Mesodermal cell (in vitro differentiated cells): ENCODE data around the gene TMTC4.

Experiments
- H3K27ac ChIP-seq: 2 replicates; pipeline ENCODE4 v1.7.0; 2013; ENCODE audit warnings: mild to moderate bottlenecking, low read depth, low read length, moderate library complexity; ENCODE audit not compliant: severe bottlenecking
- H3K36me3 ChIP-seq: 2 replicates; pipeline ENCODE4 v1.7.1; 2013; ENCODE audit warnings: mild to moderate bottlenecking, low read length, moderate library complexity; ENCODE audit not compliant: control insufficient read depth, insufficient read depth
- H3K4me1 ChIP-seq: one replicate; pipeline ENCODE4 v1.7.1; 2013; ENCODE audit warnings: mild to moderate bottlenecking, low read length; ENCODE audit not compliant: insufficient read depth, control insufficient read depth, poor library complexity, severe bottlenecking
- H3K4me3 ChIP-seq: 2 replicates; pipeline ENCODE4 v1.7.0; 2013; ENCODE audit warnings: low read length, control low read depth, mild to moderate bottlenecking; ENCODE audit not compliant: insufficient read depth, poor library complexity, severe bottlenecking; ENCODE audit errors: extremely low read depth
- H3K9me3 ChIP-seq: 2 replicates; pipeline ENCODE4 v1.7.1; 2013; ENCODE audit warnings: mild to moderate bottlenecking, low read length, moderate library complexity; ENCODE audit not compliant: control insufficient read depth
- WGBS, 2 experiments: methylation state at CpG; one replicate each; pipeline ENCODE4 v1.1.5; 2013; ENCODE audit warnings: missing lambda C conversion rate in 2 of 2; ENCODE audit not compliant: insufficient coverage in 2 of 2; 5-methylcytosine and 5-hydroxymethylcytosine counted together

The TMTC4 gene

DNA sequence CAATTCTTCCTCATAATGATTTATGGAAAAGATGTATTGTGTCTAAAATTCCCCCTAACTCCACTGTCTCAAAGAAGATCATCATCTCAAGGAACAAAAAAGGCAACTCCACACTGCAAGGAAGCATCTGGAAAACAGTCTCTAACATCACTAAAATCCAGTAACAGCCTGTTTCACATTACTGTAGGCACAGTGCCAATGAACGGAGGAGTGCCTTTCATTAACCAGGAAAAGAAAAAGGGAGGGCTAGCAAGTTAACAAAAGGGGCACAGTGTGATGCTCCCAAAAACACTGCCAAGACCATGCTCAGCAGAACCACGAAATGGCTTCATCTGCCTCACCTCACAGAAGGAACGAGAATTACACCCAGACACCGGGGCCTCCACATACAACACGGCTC, 8.5 kb downstream of the TMTC4 start:
- WGBS, 2 experiments, result 96 to 100% methylated on average over 2 to 4 of the region's 5 CpGs
- Histone ChIP-seq H3K9me3 (no peaks in the 10 kb centered on the region), H3K4me1 (peaks cover 9% of the 10 kb centered on the region), H3K27ac (no peak overlapping the region), H3K4me3 (no peak overlapping the region), H3K36me3 (peaks cover 82% of the 10 kb centered on the region)

DNA sequence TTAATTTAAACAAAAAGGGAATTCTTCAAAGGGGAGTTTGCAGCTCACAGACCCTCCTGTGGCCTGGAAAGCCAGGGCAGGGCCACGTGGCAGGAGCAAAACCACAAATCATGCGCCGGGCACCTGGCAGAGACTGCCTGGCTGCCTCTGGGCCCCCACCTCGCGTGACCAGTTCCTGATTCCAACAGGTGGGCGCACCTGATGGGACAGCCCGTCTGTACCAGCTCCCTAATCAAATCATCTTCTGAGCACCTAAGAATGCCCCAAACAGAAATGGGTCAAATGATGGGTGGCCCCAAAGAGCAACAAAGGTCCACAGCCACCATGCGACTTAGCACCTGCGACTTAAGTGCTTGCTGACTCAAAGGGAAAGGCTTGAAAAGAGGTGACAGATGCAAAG, 9.2 kb downstream of the TMTC4 start:
- Histone ChIP-seq H3K36me3 (peaks cover 88% of the 10 kb centered on the region), H3K9me3 (no peaks in the 10 kb centered on the region), H3K27ac (no peak overlapping the region), H3K4me3 (no peak overlapping the region), H3K4me1 (peaks cover 9% of the 10 kb centered on the region)
- WGBS, 2 experiments, result 98% methylated on average over 8 to 9 of the region's 9 CpGs

DNA sequence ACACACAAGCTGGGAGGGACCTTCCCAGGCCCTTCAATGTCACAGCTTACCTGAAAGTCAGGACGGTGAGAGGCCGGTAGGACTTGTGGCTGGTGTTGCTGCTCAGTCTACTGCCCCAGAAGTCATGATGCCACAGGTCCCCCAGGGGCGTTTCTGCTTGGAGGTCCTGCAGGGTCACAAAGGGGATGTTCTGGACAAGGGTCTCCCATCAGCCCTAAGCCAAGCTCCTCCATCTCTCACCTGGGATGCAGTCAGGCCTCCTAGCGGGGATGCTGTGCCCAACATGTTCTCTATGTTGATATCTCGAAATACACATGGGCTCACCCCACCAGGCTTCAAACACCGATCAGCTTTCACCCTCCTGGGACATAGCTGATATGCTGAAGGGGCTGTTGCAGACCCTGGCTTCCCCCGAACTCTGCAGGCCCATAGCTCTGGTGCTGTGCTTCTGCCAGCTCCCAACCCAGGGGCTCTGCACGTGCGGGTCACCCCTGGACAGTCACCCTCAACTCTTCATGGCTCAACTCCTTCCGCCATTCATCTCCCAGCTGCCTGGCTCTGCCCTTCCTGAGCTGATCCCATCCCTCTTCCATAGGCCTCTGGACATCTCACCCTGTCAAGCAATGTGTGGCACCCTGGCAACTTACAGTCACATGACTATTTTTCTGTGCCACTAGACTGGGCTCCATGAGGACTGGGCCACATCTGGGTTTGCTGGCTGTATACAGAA, 10.3 kb downstream of the TMTC4 start:
- peaks cover 9% of the 10 kb centered on the region for H3K4me1 ChIP-seq
- no peak overlapping the region for H3K4me3 ChIP-seq
- WGBS, 2 experiments, result 93 to 96% methylated on average over 6 to 10 of the region's 10 CpGs
- no peaks in the 10 kb centered on the region for H3K9me3 ChIP-seq
- H3K36me3 ChIP-seq, result peaks cover 81% of the 10 kb centered on the region
- no peak overlapping the region for H3K27ac ChIP-seq

DNA sequence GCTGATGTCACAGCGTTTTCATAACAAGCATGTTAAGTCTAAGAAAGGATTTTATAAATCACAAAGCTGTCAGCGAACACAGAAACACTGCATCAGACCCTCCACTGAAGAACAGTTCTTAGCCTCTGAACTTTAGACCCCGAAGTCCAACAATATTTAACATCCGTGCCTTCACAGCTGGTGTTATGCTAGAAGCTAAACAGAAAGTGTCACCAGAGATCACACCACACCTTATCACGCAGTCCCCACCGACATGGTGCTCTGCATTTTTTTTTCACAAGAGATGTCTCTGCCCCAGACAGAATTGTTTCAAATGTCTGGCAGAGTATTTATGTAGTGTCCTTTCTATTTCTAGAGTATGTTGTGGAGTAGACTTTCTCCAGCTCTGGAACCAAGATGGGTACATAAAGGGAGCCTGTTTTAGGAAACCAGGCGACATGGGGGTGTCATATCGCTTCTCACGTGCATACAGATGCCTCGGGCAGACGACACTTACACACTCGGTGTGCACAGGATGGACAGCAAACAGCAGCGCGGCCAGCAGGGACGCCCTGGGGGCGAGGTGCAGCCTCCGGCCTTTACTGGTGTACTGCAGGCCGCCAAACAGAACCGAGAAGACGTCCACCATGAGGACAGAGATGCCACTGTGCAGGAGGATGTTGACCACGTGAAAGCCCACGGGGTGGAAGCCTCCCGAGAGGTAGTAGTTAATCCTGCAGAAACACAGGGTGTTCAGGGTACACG, 12.0 kb downstream of the TMTC4 start:
- Histone ChIP-seq H3K27ac (no peak overlapping the region), H3K9me3 (no peaks in the 10 kb centered on the region), H3K4me1 (no peaks in the 10 kb centered on the region), H3K4me3 (no peak overlapping the region), H3K36me3 (peaks cover 78% of the 10 kb centered on the region)
- WGBS, 2 experiments, result 90 to 93% methylated on average over 24 of the region's 24 CpGs

DNA sequence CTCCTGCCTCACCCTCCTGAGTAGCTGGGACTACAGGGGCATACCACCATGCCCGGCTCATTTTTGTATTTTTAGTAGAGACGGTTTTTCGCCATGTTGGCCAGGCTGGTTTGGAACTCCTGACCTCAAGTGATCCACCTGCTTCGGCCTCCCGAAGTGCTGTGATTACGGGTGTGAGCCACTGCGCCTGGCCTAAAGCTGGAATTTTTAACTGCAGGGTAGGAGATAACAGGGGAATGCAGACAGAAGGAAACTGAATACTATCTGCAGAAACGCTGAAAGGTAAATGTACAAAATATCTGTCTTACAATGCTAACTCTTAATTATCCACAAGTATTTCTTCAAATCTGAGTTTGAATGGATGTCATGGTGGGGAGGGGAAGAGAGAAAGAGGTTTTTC, 13.8 kb downstream of the TMTC4 start:
- no peaks in the 10 kb centered on the region for H3K4me1 ChIP-seq
- H3K36me3 ChIP-seq, result peaks cover 70% of the 10 kb centered on the region
- H3K4me3 ChIP-seq, result no peak overlapping the region
- 86 to 88% methylated on average over 7 to 8 of the region's 8 CpGs for WGBS, 2 experiments
- no peak overlapping the region for H3K27ac ChIP-seq
- no peaks in the 10 kb centered on the region for H3K9me3 ChIP-seq

DNA sequence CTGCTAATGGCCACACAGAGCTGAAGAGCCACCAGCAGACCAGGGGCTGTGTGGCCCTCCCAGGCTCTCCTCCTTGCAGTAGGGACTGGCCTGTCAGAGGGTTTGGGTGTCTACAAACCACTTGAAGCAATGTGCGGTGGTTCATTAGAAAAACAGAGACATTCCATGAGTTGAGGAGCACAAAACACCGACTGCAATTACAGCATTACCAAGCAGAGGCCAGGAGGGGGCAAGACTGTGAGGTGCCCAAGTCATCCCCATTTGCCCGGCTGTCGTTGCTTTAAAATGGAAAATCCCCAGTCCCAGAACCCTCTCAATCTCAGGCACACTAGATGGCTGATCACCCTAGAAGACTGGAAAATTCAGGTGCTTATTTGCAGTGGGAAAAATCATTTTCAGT, 15.0 kb downstream of the TMTC4 start:
- Histone ChIP-seq H3K9me3 (no peaks in the 10 kb centered on the region), H3K27ac (no peak overlapping the region), H3K4me3 (no peak overlapping the region), H3K36me3 (peaks cover 68% of the 10 kb centered on the region), H3K4me1 (no peaks in the 10 kb centered on the region)
- WGBS, 2 experiments, result 71 to 88% methylated on average over 2 to 4 of the region's 4 CpGs

DNA sequence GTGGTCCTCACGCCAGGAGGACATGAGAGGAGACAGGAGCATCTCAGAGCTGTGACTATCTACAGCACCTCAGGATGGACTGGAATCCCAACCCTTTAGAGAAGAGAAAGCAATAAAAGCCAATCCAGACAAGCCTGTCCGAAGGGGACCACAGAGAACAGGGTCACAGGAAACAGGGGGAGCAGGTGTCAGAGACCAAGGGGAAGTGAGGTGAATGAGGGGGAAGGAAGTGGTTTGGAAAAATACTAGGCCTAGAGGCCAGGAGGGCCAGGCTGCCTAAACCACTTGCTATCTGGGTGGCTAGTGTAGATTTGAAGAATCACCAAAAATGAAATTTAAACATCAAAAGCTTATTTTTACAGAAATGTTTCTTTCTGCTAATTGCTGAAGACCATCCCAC, 16.2 kb downstream of the TMTC4 start:
- H3K36me3 ChIP-seq, result peaks cover 63% of the 10 kb centered on the region
- 69 to 79% methylated on average over 2 of the region's 2 CpGs for WGBS, 2 experiments

DNA sequence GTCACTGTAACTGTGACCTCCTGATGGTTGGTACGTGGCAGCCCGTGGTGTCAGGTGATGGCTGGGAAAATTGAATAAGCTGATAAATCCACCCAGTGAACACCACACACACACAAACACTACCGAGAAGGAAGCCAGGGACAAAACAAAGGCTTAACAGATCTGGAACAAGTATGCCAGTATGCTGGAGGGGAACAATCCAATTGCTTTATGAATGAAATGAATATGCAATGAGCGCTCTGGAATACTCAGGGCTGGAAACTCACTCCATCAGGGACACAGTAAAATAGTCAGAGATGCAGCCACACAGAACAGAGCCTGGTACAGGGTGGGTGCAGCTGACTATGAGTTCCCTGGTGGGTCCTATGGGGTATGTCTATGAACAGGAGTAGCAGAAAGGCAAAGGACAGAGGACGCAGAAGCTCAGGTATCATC, 16.7 kb downstream of the TMTC4 start:
- H3K27ac ChIP-seq, result no peak overlapping the region
- H3K36me3 ChIP-seq, result peaks cover 63% of the 10 kb centered on the region
- no peaks in the 10 kb centered on the region for H3K9me3 ChIP-seq
- no peak overlapping the region for H3K4me3 ChIP-seq
- H3K4me1 ChIP-seq, result no peaks in the 10 kb centered on the region
- WGBS, 2 experiments, result 94 to 100% methylated on average over 1 to 2 of the region's 5 CpGs

More for the DNA sequence above, 16.2 kb downstream of the TMTC4 start:
- Histone ChIP-seq H3K27ac (no peak overlapping the region), H3K4me3 (no peak overlapping the region), H3K4me1 (no peaks in the 10 kb centered on the region), H3K9me3 (no peaks in the 10 kb centered on the region)

DNA sequence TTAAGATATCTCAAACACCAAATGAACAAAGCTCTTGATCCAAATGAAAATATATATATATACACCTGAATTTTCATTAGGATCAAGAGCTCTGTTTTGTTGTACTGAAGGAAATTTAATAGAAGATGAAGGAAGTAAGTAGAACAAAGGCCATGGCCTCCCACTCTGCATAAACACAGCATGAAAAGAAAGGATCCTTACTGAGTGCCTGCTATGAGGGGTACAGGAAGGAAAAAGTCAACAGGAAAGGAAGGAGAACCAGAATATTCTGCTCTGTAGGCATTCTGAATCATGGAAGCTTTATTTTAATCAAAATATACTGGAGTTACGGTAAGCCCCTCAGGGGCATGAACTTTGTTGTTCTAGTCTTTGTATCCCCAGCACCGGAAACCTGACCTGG, 22.1 kb downstream of the TMTC4 start:
- no peaks in the 10 kb centered on the region for H3K9me3 ChIP-seq
- H3K27ac ChIP-seq, result no peak overlapping the region
- H3K4me3 ChIP-seq, result no peak overlapping the region
- H3K4me1 ChIP-seq, result no peaks in the 10 kb centered on the region
- WGBS, 2 experiments, result 100% methylated on average over 1 of the region's 2 CpGs; no CpG with 5 or more reads in 1 of the 2 experiments
- H3K36me3 ChIP-seq, result peaks cover 38% of the 10 kb centered on the region

DNA sequence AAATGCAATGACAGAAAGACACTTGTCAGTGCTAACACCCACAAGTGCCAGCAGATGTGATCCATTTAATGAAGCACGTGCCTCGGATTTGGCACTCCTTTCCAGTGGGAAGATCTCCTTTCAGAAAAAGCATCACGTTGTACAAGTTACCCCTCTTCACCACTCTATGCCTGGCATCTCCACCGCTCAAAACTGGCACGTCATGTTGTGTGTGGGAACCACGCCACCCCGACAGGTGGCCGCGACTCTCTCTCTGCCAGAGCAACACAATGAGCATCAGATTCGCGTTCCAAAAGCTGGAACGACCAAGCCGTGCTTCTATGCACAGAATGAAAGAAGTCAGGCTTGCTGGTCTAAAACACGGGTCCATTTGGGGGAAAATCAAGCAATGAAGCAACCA, 24.3 kb downstream of the TMTC4 start:
- H3K27ac ChIP-seq, result no peak overlapping the region
- H3K4me3 ChIP-seq, result no peak overlapping the region
- H3K9me3 ChIP-seq, result no peaks in the 10 kb centered on the region
- H3K4me1 ChIP-seq, result no peaks in the 10 kb centered on the region
- whole genome bisulfite sequencing, 2 experiments, result 87 to 92% methylated on average over 14 of the region's 14 CpGs
- H3K36me3 ChIP-seq, result peaks cover 27% of the 10 kb centered on the region

DNA sequence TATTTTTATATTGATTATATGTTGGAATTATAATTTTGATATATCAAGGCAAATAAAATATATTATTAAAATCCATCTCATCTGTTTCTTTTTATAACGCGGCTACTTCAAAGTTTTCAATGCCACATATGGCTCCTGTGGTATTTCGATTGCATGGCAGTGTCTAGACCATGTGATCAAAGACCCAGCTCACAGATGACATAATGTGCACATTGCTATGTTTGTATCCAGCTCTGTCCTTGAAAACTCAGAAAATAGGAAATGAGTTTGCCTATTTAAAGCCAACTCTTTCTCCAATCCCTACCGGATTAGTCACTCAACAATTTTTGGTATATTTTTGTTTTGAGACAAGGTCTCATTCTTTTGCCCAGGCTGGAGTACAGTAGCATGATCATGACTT, 26.2 kb downstream of the TMTC4 start:
- no peak overlapping the region for H3K4me3 ChIP-seq
- peaks cover 21% of the 10 kb centered on the region for H3K36me3 ChIP-seq
- peaks cover 2% of the 10 kb centered on the region for H3K4me1 ChIP-seq
- WGBS, 2 experiments, result 91 to 100% methylated on average over 3 to 4 of the region's 4 CpGs
- no peak overlapping the region for H3K27ac ChIP-seq
- no peaks in the 10 kb centered on the region for H3K9me3 ChIP-seq
